ENCODE data around the gene ELFN2. TPM values are rescaled to one million over a fixed set of nuclear protein-coding genes. Genes with fewer than 3 reads are reported as not detected.

ELFN2 gene
- total RNA-seq, 6 experiments from 2014 or later: 0.07 to 0.93 (median 0.49) TPM

- Histone ChIP-seq H3K9me3 (no peaks in the 10 kb centered on the region), H3K4me1 (peaks cover 0 to 9% (median 0%) of the 10 kb centered on the region in 4 donors), H3K36me3 (no peaks in the 10 kb centered on the region), H3K4me3 (no peak overlapping the region), H3K27ac (no peak overlapping the region), H3K27me3 (peaks cover 0 to 4% of the 10 kb centered on the region in 2 donors)
- TF ChIP-seq, protein P1, sequence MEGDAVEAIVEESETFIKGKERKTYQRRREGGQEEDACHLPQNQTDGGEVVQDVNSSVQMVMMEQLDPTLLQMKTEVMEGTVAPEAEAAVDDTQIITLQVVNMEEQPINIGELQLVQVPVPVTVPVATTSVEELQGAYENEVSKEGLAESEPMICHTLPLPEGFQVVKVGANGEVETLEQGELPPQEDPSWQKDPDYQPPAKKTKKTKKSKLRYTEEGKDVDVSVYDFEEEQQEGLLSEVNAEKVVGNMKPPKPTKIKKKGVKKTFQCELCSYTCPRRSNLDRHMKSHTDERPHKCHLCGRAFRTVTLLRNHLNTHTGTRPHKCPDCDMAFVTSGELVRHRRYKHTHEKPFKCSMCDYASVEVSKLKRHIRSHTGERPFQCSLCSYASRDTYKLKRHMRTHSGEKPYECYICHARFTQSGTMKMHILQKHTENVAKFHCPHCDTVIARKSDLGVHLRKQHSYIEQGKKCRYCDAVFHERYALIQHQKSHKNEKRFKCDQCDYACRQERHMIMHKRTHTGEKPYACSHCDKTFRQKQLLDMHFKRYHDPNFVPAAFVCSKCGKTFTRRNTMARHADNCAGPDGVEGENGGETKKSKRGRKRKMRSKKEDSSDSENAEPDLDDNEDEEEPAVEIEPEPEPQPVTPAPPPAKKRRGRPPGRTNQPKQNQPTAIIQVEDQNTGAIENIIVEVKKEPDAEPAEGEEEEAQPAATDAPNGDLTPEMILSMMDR (IDR thresholded peaks at IDR 0.05): no peak
- no peak for TF ChIP-seq POLR2A (IDR thresholded peaks at IDR 0.05)
- WGBS (ENCODE audit: insufficient coverage, low coverage, low lambda C conversion rate, missing lambda C conversion rate): 21% methylated on average over 14 of the region's 14 CpGs
- DNase-seq (no peak), ATAC-seq (no peak)
- intact Hi-C loops (cut with DNase I): no loop called here
Observed at GRCh38 chr22:37416827-37417226, 10.5 kb downstream of the ELFN2 start.

- Histone ChIP-seq H3K4me1 (peaks cover 0 to 9% (median 0%) of the 10 kb centered on the region in 4 donors), H3K36me3 (no peaks in the 10 kb centered on the region), H3K27me3 (peaks cover 0 to 4% of the 10 kb centered on the region in 2 donors), H3K9me3 (no peaks in the 10 kb centered on the region), H3K27ac (no peak overlapping the region), H3K4me3 (no peak overlapping the region)
- TF ChIP-seq, protein P1 (IDR thresholded peaks at IDR 0.05): no peak
- no peak for TF ChIP-seq POLR2A (IDR thresholded peaks at IDR 0.05)
- intact Hi-C loops (cut with DNase I): no loop called here
- no peak for ATAC-seq
- WGBS (ENCODE audit: insufficient coverage, low coverage, low lambda C conversion rate, missing lambda C conversion rate): 59% methylated on average over 5 of the region's 6 CpGs
- peak in 1 of 3 donors; percentile 36 for DNase-seq
Observed at GRCh38 chr22:37416389-37416788, 10.9 kb downstream of the ELFN2 start.

DNA sequence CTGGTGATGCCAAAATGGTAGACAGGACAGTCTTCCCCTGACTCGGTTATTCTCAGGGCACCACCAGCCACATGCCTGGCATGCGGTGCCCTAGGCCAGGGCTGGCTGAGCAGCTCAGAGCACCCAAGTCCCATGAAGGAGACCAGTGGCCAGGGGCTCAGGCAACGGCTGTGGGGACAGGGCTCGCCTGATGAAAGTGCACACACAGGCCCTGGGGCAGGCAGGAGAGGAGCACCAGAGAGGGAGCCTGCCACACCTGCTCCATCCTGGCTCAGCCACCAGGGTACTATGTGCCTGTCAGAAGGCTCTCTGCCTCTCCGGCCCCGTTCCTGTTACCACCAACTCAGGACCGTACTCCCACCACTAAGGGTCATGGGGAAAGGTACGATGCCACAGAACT, 12.1 kb downstream of the ELFN2 start:
- DNase-seq: no peak
- 90% methylated on average over 2 of the region's 8 CpGs for WGBS (ENCODE audit: insufficient coverage, low coverage, low lambda C conversion rate, missing lambda C conversion rate)
- TF ChIP-seq, protein P1 (IDR thresholded peaks at IDR 0.05): no peak
- TF ChIP-seq POLR2A (IDR thresholded peaks at IDR 0.05): no peak
- Histone ChIP-seq H3K4me3 (no peak overlapping the region), H3K27me3 (peaks cover 0 to 1% of the 10 kb centered on the region in 2 donors), H3K27ac (no peak overlapping the region), H3K9me3 (no peaks in the 10 kb centered on the region), H3K36me3 (no peaks in the 10 kb centered on the region), H3K4me1 (peaks cover 0 to 2% (median 0%) of the 10 kb centered on the region in 4 donors)
- intact Hi-C loops (cut with DNase I): no loop called here
- no peak for ATAC-seq

GRCh38 chr22:37414288-37414687, 13.0 kb downstream of the ELFN2 start:
- H3K36me3 ChIP-seq: no peaks in the 10 kb centered on the region
- no peaks in the 10 kb centered on the region for H3K4me1 ChIP-seq
- ATAC-seq: no peak
- WGBS (ENCODE audit: insufficient coverage, low coverage, low lambda C conversion rate, missing lambda C conversion rate): 91% methylated on average over 1 of the region's 2 CpGs
- H3K27me3 ChIP-seq: no peaks in the 10 kb centered on the region
- DNase-seq: no peak
- H3K27ac ChIP-seq: no peak overlapping the region
- H3K9me3 ChIP-seq: no peaks in the 10 kb centered on the region
- intact Hi-C loops (cut with DNase I): no loop called here
- no peak overlapping the region for H3K4me3 ChIP-seq
- TF ChIP-seq POLR2A (IDR thresholded peaks at IDR 0.05): no peak
- TF ChIP-seq, protein P1 (IDR thresholded peaks at IDR 0.05): no peak

DNA sequence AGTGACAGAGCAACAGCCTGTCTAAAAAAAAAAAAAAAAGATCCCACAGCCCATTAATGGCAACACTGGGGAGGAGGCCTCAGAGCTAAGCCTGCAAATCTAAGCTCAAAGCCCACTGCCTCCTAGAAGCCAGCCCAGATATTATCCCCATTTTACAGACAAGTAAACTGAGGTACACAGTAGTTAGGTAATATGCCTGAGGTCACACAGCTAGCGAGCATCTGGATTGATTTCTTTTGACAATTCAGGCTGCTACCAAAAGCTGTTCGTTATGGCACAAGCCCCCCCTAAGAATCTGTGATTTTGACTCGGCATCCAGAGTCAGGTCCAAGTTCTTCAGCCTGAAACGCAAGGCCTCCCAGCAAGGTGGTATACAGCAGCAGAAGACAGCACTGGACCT, 13.7 kb downstream of the ELFN2 start:
- TF ChIP-seq POLR2A (IDR thresholded peaks at IDR 0.05): no peak
- TF ChIP-seq, protein P1 (IDR thresholded peaks at IDR 0.05): no peak
- no peak for DNase-seq

More for the DNA sequence above, 13.7 kb downstream of the ELFN2 start:
- Histone ChIP-seq H3K4me3 (no peak overlapping the region), H3K4me1 (no peaks in the 10 kb centered on the region), H3K36me3 (no peaks in the 10 kb centered on the region), H3K27ac (no peak overlapping the region), H3K9me3 (no peaks in the 10 kb centered on the region), H3K27me3 (no peaks in the 10 kb centered on the region)
- no peak for ATAC-seq
- intact Hi-C loops (cut with DNase I): no loop called here
- WGBS (ENCODE audit: insufficient coverage, low coverage, low lambda C conversion rate, missing lambda C conversion rate): 100% methylated on average over 1 of the region's 4 CpGs

Data from right lobe of liver (tissue), 6 donors.